H7 (cell line): Measurements from ENCODE around the gene ICAM2. TPM values are rescaled to one million over a fixed set of nuclear protein-coding genes. Genes with fewer than 3 reads are reported as not detected.
A peak's percentile ranks its signal among the peaks of the same experiment; 100 is the strongest.

ENCODE experiments used
- DNase-seq: peaks from one replicate; pipeline ENCODE4 v3.0.0; 2012
- H3K27me3 ChIP-seq: 2 replicates; pipeline ENCODE4 v1.6.0; 2011; ENCODE audit warnings: mild to moderate bottlenecking, low read length; ENCODE audit not compliant: control insufficient read depth, insufficient read depth
- H3K36me3 ChIP-seq: replicated peaks from 2 replicates; pipeline ENCODE4 v1.5.1; 2011; ENCODE audit warnings: low read length; ENCODE audit not compliant: control insufficient read depth, insufficient read depth
- H3K4me3 ChIP-seq: 2 replicates; pipeline ENCODE4 v1.5.1; 2011; ENCODE audit warnings: low read depth, mild to moderate bottlenecking, control low read depth, low read length, moderate library complexity; ENCODE audit not compliant: insufficient read depth
- total RNA-seq: library from RNA; depleted of rRNA; stranded (reverse); fragments of >200 nt; shearing (Covaris generic); gene quantifications from 2 replicates; pipeline ENCODE4 v1.2.3, GENCODE V29; 2014

The ICAM2 gene
- total RNA-seq, 1 experiment from 2014 or later = 0.59 TPM

DNA sequence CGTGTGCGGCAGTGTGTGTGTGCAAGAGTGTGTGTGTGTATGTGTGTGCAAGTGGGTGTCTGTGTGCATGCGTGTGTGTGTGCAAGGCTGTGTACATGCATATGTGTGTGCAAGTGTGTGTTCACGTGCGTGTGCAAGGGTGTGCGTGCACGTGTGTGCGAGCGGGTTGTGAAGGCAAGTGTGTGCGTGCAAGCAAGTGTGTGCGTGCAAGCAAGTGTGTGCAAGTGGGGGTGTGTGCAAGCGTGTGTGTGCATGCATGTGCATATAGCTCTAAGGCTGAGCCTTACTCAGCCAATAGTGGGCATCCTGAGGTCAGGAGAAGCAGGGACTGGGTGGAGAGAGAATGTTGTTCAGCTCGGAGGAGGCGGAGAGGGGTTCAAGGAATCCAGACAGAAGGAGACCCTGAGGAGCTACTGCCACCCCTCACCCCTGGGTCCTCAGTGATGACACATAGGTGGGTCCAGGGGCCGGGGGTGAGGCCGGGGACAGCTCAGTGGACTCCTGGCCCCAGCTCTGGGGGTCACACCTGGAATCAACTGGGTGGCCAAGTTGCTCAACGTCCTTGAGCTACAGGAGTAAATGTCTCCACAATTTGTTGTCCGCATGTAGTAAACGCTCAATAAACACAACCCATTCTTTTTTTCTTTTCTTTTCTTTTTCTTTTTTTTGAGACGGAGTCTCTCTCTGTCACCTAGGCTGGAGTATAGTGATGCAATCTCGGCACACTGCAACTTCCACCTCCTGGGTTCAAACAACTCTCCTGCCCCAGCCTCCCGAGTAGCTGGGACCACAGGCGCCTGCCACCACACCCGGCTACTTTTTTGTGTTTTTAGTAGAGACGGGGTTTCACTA, 20.5 kb downstream of the ICAM2 start:
- no peak overlapping the region for H3K4me3 ChIP-seq
- DNase-seq = peak; percentile 31

GRCh38 chr17:63998721-63999679, 21.4 kb downstream of the ICAM2 start:
- peak overlapping the region; percentile 71 for H3K4me3 ChIP-seq
- peak; percentile 82 for DNase-seq
- peaks cover 17% of the 10 kb centered on the region for H3K27me3 ChIP-seq
- no peaks in the 10 kb centered on the region for H3K36me3 ChIP-seq

More for the DNA sequence above, 20.5 kb downstream of the ICAM2 start:
- no peaks in the 10 kb centered on the region for H3K36me3 ChIP-seq
- H3K27me3 ChIP-seq = peaks cover 16% of the 10 kb centered on the region

GRCh38 chr17:63998050-63998720, 22.2 kb downstream of the ICAM2 start, which contains the start of gene PRR29:
TSS of gene PRR29 (plus strand) at chr17:63998351. CDS start at chr17:63998365, 14 bp downstream.
- H3K4me3 ChIP-seq = peak within 1 kb of the TSS; percentile 71
- peaks cover 21% of the 10 kb centered on the region for H3K27me3 ChIP-seq
- H3K36me3 ChIP-seq = no peaks in the 10 kb centered on the region
- peak; percentile 98 for DNase-seq

GRCh38 chr17:63997341-63998048, 22.9 kb downstream of the ICAM2 start:
- peak; percentile 54 for DNase-seq
- H3K36me3 ChIP-seq = no peaks in the 10 kb centered on the region
- peaks cover 23% of the 10 kb centered on the region for H3K27me3 ChIP-seq
- H3K4me3 ChIP-seq = peak overlapping the region; percentile 71

- DNase-seq = no peak
- Histone ChIP-seq H3K36me3 (no peaks in the 10 kb centered on the region), H3K4me3 (no peak overlapping the region), H3K27me3 (peaks cover 27% of the 10 kb centered on the region)
These were observed 23.8 kb downstream of the ICAM2 start for GRCh38 chr17:63996430-63997182.

GRCh38 chr17:63995626-63996025, 24.8 kb downstream of the ICAM2 start:
- Histone ChIP-seq H3K27me3 (peaks cover 27% of the 10 kb centered on the region), H3K36me3 (no peaks in the 10 kb centered on the region), H3K4me3 (no peak overlapping the region)
- DNase-seq = peak; percentile 10

DNA sequence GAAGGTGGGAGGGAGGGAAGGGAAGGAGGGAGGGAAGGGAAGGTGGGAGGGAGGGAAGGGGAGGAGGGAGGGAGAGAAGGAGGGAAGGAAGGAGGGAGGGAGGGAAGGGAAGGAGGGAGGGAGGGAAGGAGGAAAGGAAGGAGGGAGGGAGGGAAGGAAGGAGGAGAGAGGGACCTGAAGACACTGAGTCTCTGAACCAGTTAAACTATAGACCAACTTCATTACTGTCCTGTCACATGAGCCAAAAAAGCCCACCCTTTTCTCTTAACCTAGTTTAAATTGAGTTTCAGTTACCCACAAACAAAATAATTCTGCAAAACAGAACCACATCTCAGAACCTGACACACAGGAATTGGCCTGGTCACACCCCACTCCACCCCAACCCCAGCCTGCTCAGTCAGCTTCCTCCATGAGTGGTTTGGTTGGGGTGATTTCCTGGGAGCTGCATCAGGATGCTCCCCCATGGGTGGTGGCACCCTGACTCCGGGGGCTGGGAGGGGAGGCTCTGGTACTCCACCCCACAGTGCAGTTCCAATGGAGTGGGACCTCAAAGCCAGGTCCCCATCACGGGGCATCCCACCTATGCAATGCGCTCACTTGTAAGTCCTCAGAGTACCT, 27.0 kb downstream of the ICAM2 start:
- Histone ChIP-seq H3K27me3 (peaks cover 21% of the 10 kb centered on the region), H3K4me3 (no peak overlapping the region), H3K36me3 (no peaks in the 10 kb centered on the region)
- peak; percentile 4 for DNase-seq

GRCh38 chr17:63991611-63992010, 28.8 kb downstream of the ICAM2 start:
- Histone ChIP-seq H3K4me3 (no peak overlapping the region), H3K36me3 (no peaks in the 10 kb centered on the region), H3K27me3 (peaks cover 12% of the 10 kb centered on the region)
- DNase-seq = no peak

DNA sequence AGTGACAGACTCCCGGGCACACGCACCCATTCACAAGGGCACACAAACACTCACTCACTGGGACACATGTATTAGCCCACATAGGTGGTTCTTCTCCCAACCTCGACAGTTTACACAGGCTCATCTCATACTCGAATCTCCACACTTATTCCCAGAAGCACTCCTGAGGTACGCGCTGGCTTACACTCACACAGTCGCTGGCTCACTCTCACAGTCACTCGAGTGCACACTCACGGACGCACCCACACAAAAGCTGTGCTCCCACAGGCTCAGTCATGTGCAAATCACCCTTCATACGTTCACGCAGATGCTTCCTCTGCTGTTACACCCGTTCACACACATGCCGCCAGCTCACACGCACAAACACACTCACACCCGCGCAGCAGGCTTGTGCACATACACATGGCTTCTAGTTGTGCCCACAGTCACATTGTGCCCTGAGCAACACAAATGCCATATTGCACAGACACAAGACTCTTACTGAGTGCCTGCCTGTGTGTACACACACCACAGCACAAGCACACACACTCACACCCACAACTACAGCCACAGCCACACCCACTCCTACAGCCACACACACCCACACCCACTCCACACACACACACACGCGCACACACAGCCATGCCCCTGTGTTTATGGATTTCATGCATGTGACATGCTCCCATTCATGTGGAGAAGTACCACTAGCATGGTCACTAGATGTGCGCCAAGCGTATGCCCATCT, 30.6 kb downstream of the ICAM2 start:
- no peak for DNase-seq
- peaks cover 12% of the 10 kb centered on the region for H3K27me3 ChIP-seq
- no peaks in the 10 kb centered on the region for H3K36me3 ChIP-seq
- no peak overlapping the region for H3K4me3 ChIP-seq

GRCh38 chr17:63988741-63989621, 31.5 kb downstream of the ICAM2 start:
- Histone ChIP-seq H3K4me3 (no peak overlapping the region), H3K27me3 (peaks cover 10% of the 10 kb centered on the region), H3K36me3 (no peaks in the 10 kb centered on the region)
- DNase-seq = peak; percentile 83

- no peaks in the 10 kb centered on the region for H3K36me3 ChIP-seq
- peaks cover 6% of the 10 kb centered on the region; the same call in 1 of the 2 replicates for H3K27me3 ChIP-seq
- DNase-seq = no peak
- H3K4me3 ChIP-seq = no peak overlapping the region
These were observed 32.3 kb downstream of the ICAM2 start for GRCh38 chr17:63988127-63988478.
